Nephron progenitor cell (in vitro differentiated cells): ENCODE results near the gene LGALS13.

Experiments
- DNase-seq: peaks from one replicate; pipeline ENCODE4 v3.0.0; 2021
- H3K27ac Mint-ChIP-seq: 2 replicates; pipeline ENCODE4 v1.8.0; 2021; ENCODE audit warnings: mild to moderate bottlenecking, moderate library complexity, mixed read lengths
- H3K27me3 Mint-ChIP-seq: 2 replicates; pipeline ENCODE4 v1.8.0; 2021; ENCODE audit warnings: mild to moderate bottlenecking, low read depth, mixed read lengths; ENCODE audit not compliant: poor library complexity
- H3K36me3 Mint-ChIP-seq: 2 replicates; pipeline ENCODE4 v1.8.0; 2021; ENCODE audit warnings: low read depth, mixed read lengths
- H3K4me1 Mint-ChIP-seq: 2 replicates; pipeline ENCODE4 v1.8.0; 2021; ENCODE audit warnings: mixed read lengths
- H3K4me3 Mint-ChIP-seq: 2 replicates; pipeline ENCODE4 v1.8.0; 2021; ENCODE audit warnings: mild to moderate bottlenecking, moderate library complexity, mixed read lengths
- H3K9me3 Mint-ChIP-seq: 2 replicates; pipeline ENCODE4 v1.8.0; 2021; ENCODE audit warnings: mild to moderate bottlenecking, moderate library complexity, mixed read lengths
- TF ChIP-seq, protein P1 (sequence below): fragments of 200-600 bp; sonication (generic); IDR thresholded peaks from 2 replicates; pipeline ENCODE4 v1.5.0; 2021; ENCODE audit warnings: antibody characterized with exemption

Gene LGALS13

GRCh38 chr19:39558624-39559117 is 43.7 kb upstream of the LGALS13 start:
- H3K27me3 Mint-ChIP-seq, result peaks cover 79% of the 10 kb centered on the region
- H3K4me3 Mint-ChIP-seq, result no peak overlapping the region
- no peaks in the 10 kb centered on the region for H3K9me3 Mint-ChIP-seq
- TF ChIP-seq, protein P1, sequence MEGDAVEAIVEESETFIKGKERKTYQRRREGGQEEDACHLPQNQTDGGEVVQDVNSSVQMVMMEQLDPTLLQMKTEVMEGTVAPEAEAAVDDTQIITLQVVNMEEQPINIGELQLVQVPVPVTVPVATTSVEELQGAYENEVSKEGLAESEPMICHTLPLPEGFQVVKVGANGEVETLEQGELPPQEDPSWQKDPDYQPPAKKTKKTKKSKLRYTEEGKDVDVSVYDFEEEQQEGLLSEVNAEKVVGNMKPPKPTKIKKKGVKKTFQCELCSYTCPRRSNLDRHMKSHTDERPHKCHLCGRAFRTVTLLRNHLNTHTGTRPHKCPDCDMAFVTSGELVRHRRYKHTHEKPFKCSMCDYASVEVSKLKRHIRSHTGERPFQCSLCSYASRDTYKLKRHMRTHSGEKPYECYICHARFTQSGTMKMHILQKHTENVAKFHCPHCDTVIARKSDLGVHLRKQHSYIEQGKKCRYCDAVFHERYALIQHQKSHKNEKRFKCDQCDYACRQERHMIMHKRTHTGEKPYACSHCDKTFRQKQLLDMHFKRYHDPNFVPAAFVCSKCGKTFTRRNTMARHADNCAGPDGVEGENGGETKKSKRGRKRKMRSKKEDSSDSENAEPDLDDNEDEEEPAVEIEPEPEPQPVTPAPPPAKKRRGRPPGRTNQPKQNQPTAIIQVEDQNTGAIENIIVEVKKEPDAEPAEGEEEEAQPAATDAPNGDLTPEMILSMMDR, result no peak
- DNase-seq, result no peak
- no peaks in the 10 kb centered on the region for H3K36me3 Mint-ChIP-seq
- peaks cover 19% of the 10 kb centered on the region for H3K4me1 Mint-ChIP-seq
- no peak overlapping the region for H3K27ac Mint-ChIP-seq

GRCh38 chr19:39563408-39563807 is 38.9 kb upstream of the LGALS13 start:
- Mint-ChIP-seq H3K4me3 (no peak overlapping the region), H3K36me3 (no peaks in the 10 kb centered on the region), H3K9me3 (no peaks in the 10 kb centered on the region), H3K27ac (no peak overlapping the region), H3K4me1 (peaks cover 6% of the 10 kb centered on the region), H3K27me3 (peaks cover 52% of the 10 kb centered on the region)
- TF ChIP-seq, protein P1, result no peak
- no peak for DNase-seq

DNA sequence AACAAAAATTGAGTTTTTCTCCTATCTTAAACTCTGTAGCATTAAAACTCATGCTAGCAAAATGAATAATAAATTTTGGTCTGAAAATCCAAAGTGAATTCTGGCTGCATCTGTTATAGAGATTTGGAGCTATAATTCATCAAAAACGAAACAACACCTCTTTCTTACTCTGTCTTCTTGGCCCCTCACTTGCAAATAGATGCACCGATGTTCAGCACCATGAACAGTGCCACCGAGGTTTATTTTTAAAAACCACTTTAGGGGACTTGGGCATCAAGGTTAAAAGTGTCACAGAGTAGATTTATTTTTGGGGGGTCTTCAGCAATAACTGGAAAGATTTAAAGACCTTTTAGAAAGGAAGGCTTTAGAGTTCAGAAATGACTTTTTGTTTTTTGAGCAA is 36.3 kb upstream of the LGALS13 start:
- TF ChIP-seq, protein P1, result no peak
- Mint-ChIP-seq H3K9me3 (no peaks in the 10 kb centered on the region), H3K36me3 (no peaks in the 10 kb centered on the region), H3K4me3 (no peak overlapping the region), H3K4me1 (no peaks in the 10 kb centered on the region), H3K27me3 (peaks cover 49% of the 10 kb centered on the region), H3K27ac (no peak overlapping the region)
- no peak for DNase-seq

GRCh38 chr19:39568604-39569003 is 33.7 kb upstream of the LGALS13 start:
- Mint-ChIP-seq H3K4me3 (no peak overlapping the region), H3K4me1 (no peaks in the 10 kb centered on the region), H3K36me3 (no peaks in the 10 kb centered on the region), H3K27ac (no peak overlapping the region), H3K27me3 (peaks cover 48% of the 10 kb centered on the region), H3K9me3 (peaks cover 14% of the 10 kb centered on the region)
- TF ChIP-seq, protein P1, result no peak
- DNase-seq, result no peak

- TF ChIP-seq, protein P1, result no peak
- DNase-seq, result no peak
- Mint-ChIP-seq H3K27ac (no peak overlapping the region), H3K4me3 (no peak overlapping the region), H3K27me3 (peaks cover 32% of the 10 kb centered on the region), H3K36me3 (no peaks in the 10 kb centered on the region), H3K9me3 (peaks cover 10% of the 10 kb centered on the region), H3K4me1 (no peaks in the 10 kb centered on the region)
Observed at GRCh38 chr19:39582442-39582841, 19.9 kb upstream of the LGALS13 start.

GRCh38 chr19:39582891-39583625 is 19.3 kb upstream of the LGALS13 start:
- TF ChIP-seq, protein P1, result no peak
- no peak overlapping the region for H3K27ac Mint-ChIP-seq
- H3K9me3 Mint-ChIP-seq, result peaks cover 10% of the 10 kb centered on the region
- DNase-seq, result no peak
- H3K4me3 Mint-ChIP-seq, result no peak overlapping the region
- H3K4me1 Mint-ChIP-seq, result no peaks in the 10 kb centered on the region
- peaks cover 32% of the 10 kb centered on the region for H3K27me3 Mint-ChIP-seq
- no peaks in the 10 kb centered on the region for H3K36me3 Mint-ChIP-seq
